HG03521 (cell line): ENCODE data around the gene JAK3.

Experiments used
- ATAC-seq: cut with Tn5 transposase; IDR thresholded peaks from one replicate; pipeline ENCODE4 v1.9.1; 2021; ENCODE audit warnings: mild to moderate bottlenecking, moderate library complexity; ENCODE audit not compliant: unreplicated experiment

JAK3 gene

DNA sequence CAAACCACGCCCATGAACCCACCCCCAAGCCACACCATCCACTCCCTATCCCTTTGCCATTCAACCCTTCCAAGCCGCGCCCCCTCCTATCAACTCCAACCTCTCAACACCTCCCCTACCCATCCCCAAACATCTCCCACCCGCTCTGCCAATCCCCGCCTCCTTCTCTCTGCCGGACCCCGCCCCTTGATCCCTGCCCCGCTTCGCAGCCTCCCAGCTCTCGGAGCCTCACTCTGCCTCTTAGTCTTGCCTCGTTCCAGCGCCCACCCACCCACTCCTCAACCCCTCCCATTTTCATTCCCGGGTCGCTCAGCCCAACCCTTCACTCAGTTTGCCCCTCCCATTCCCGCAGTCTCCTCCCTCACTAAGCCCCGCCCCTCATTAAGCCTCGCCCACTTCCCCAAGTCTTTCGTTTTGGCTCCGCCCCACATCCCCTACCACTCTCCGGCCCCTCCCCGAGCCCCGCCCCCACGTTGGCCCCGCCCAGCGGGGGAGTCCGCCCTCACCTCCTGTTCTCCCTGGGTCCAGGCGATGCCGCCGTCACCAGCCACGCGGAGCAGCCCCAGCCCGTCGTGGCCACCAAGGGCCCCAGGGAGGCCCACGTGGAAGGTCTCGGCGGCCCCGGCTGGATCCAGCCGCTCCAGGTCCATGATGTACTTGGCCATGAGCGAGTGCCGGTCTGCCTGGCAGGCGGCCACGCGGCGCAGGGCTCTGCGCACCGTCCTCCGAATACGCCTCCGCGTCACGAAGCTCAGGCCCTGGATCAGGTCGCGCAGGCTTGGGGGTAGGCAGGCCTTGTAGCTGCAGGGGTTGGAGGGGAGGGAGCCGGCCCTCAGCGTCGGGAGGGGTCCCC lies 5.7 kb downstream of the JAK3 start:
- no peak for ATAC-seq

GRCh38 chr19:17841371-17841809 lies 6.4 kb downstream of the JAK3 start:
- no peak for ATAC-seq

- ATAC-seq, result no peak
Observed at GRCh38 chr19:17840019-17840418, 7.8 kb downstream of the JAK3 start.

DNA sequence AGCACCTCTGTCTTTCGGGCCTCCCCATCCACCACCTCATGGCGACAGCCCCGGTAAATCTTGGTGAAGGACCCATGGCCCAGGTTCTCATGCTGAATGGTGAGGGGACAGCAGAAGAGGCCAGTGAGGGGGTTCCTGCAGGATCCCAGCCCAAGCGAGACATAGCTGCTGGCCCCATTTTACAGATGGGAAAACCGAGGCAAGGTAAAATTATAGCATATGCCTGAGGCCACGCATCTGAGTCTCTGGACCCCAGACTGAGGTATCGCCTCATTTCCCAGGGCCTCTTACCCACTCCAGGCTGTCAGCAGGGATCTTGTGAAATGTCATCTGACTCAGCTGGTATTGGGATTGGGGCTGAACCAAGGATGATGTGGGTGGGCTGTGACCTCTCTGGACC lies 9.8 kb downstream of the JAK3 start:
- no peak for ATAC-seq

GRCh38 chr19:17836530-17836929 lies 11.3 kb downstream of the JAK3 start:
- ATAC-seq, result no peak

GRCh38 chr19:17835182-17836006 lies 12.4 kb downstream of the JAK3 start:
- no peak for ATAC-seq

GRCh38 chr19:17834350-17835181 lies 13.2 kb downstream of the JAK3 start:
- no peak for ATAC-seq

DNA sequence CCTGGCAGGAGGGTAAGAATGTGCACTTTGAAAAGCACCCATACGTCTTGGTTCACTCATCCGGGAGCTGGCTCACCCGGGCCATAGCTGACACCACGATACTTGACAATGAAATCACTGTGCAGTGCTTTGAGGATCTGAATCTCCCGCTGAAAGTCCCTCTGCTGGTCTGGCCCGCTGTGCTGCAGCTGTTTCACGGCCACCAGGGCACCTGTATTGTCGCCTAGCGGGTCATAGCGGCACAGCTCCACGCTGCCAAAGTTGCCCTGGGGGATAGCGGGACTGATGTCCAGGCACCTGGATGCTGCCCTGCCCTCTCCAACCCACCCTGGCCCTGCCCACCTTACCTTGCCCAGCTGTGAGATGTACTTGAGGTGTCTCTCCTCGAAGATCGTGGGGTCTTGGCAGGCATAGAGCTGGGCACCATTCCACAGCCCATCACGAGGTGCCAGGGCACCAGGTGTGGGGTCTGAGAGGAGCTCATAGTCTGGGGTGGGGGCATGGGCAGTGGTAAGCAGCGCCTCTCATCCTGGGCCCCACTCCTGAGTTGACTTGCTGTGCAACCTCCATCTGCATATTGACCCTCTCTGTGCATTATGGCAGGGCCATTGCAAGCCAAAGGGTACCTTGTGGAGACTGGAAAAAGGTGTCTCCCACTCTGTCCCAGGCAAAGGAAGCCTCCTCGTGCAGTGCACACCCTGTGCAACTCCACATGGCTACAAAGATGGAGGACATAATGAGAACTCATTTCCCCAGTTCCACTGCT lies 15.2 kb downstream of the JAK3 start:
- ATAC-seq, result no peak

DNA sequence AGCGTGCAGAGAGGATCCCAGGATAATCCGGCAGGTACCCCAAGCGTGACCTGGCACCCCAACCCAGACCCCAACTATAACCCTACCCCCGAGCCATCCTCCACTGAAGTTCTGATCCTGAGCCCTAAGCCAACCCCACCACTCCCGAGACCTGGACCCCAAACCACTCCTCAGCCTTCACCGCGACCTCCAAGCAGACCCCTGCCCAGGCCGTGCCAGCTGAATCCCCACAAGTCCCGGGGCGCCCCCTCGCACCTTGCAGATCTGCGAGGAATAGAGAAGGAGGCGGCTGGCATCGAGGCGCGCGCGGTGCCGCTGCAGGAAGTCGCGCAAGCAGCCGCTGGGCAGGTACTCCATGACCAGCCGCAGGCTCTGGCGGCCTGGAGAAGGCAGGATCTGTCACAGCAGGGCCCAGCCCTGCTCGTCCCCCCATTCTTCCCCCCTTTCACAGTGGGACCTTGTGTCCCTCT lies 16.3 kb downstream of the JAK3 start:
- no peak for ATAC-seq

DNA sequence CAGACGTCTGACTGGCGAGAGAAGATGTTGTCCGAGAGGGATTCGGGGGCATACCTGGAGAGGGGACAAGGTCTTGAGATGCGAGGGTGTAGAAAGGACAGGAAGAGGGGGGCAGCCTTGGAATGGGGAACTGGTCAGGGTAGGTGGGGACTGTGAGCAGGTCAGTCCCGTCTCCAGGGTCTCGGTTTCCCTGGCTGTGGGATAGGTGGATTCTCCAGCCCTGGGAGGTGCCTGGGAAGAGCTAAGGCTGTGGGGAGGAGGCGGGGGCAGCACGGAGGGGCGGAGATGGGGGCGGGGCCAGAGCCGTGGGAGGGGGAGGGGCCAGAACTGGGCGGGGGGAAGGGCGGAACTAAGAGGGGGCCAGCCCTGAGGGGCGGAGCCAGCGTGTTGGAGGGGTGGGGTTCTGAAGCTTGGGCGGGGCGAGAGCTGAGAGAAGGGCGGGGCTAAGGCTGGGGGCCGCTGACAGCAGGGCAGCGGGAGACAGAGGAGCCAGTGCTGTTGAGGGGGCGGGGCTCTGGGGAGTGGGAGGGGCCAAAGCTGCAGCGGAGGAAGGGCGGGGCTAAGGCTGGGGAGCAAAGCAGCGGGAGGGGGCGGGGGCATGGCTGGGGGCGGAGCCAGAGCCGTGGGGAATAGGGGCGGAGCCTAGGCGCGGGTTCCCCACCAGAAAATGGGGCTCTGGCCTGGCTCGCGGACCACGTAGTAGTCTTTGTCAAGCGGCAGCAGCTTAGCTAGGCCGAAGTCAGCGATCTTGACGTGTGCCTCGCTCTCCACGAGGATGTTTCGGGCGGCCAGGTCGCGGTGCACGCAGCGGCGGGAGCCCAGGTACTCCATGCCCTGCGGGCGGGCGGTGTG lies 17.0 kb downstream of the JAK3 start:
- ATAC-seq, result no peak

DNA sequence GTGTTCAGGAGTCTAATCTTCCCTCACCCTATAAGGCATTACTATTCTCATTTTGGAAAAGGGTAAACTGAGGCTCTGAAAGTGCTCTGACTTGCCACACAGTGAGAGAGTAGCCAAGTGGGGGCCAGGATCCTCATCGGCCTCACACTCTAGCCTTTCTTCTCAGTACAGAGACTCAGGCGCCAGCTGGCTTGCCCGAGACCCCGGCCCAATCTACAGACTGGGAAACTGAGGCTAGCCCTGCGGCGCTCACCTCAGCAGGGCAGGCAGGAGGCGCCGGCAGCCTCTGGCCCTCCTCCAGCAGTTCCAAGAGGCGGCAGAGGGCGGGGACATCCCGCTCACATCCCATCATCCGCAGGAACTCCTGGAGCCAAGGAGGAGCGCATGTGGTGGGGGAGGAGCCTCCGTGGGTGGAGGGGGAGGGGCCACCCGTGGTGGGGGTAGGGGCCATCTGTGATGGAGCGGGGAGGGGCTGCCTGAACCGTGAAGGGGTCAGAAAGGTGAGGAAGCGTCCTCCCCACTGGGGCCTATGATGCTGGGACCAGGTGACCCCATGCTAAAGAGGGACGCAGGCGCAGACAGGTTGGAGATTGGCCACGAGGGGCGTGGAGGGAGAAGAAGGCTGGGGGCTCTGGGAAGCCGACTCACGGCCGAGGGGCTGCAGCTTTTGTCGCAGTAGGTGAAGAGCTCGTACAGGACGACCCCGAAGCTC lies 17.8 kb downstream of the JAK3 start:
- ATAC-seq, result no peak

GRCh38 chr19:17826508-17827056 lies 21.2 kb downstream of the JAK3 start:
- no peak for ATAC-seq

DNA sequence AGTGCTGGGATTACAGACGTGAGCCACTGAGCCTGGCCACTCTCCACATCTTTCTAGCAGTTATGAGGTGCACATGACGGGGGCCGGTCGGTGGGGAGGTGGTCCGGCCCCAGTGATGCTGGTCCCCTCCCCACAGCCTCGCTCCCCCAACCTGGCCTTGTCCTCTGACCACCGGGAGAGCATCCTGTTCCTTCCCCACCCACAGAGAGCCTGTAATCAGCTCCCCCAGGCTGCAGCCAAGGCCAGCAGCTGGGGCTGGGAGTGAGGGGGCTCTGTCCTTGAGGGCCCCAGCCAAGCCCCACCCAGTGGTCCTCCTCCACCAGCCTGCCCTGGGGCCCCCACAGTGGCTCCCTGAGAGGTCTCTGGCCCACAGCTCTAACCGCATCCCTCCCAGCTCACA lies 23.4 kb downstream of the JAK3 start:
- no peak for ATAC-seq

DNA sequence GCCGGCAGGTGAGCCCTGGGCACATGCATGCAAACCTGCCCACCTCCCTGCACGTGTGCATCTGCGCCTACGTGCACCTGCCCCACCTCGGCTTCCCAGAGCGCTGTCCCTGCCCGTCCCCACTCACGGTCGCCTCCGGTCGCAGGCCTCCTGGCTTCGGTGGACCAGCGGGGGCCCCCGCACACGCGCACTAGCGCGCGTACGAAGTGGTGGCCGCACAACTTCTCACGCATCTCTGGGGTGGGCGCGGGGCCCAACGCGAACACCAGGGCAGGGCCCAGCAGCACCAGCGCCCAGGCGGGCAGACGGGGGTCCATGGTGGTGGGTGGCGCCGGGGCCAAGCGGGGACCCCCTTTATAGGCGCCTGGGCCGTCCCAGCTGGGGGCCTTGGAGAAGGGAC lies 26.6 kb downstream of the JAK3 start, which contains the start of gene INSL3:
Gene INSL3 (minus strand): TSS at position 330 of the 400 bp plus-strand sequence. CDS start 13 bp downstream, at position 317.
- ATAC-seq, result no peak

GRCh38 chr19:17817668-17818363 lies 30.0 kb downstream of the JAK3 start:
- no peak for ATAC-seq

GRCh38 chr19:17812099-17812498 lies 35.7 kb downstream of the JAK3 start:
- ATAC-seq, result no peak

DNA sequence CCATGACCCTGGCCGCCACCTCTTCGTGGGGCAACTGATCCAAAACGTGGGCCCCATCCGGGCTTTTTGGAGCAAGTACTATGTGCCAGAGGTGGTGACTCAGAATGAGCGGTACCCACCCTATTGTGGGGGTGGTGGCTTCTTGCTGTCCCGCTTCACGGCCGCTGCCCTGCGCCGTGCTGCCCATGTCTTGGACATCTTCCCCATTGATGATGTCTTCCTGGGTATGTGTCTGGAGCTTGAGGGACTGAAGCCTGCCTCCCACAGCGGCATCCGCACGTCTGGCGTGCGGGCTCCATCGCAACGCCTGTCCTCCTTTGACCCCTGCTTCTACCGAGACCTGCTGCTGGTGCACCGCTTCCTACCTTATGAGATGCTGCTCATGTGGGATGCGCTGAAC lies 36.1 kb downstream of the JAK3 start:
- ATAC-seq, result no peak

- no peak for ATAC-seq
Observed at GRCh38 chr19:17811103-17811502, 36.7 kb downstream of the JAK3 start.
